ENCODE data around the gene URB1. TPM values are rescaled to one million over a fixed set of nuclear protein-coding genes. Genes with fewer than 3 reads are reported as not detected.

URB1 gene
- polyA plus RNA-seq, 1 donor (not counting 4 experiments of a cell fraction or from before 2014, with no cell fraction given), result 9.0 TPM

DNA sequence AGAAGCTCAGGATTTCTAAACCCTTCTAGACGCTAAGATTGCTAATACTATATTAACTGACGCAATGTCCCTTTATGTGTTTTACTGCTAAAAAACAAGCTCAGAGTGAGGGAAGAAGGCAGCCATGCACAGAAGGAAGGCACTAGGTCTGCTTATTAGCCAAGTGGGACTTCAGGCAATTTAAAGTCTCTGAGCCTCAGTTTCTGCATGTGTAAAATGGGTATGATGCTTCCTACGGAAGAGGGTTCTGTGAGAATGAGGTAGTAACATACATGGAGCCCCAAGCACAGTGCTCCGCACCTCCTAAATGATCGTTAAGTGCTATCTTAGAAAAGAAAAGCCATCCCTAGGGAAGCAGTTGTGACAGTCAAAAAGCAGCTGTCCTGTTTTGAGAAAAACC is 130.9 kb downstream of the URB1 start:
- H3K4me2 ChIP-seq (ENCODE audit: control insufficient read depth, extremely low read depth, insufficient read depth, low read depth, low read length), result no peak overlapping the region
- no peaks in the 10 kb centered on the region for H3K9me3 ChIP-seq (ENCODE audit: control insufficient read depth, low read depth, low read length)
- FAIRE-seq (no peak), DNase-seq (ENCODE audit: low read depth, low spot score) (no peak)
- no peaks in the 10 kb centered on the region for H3K36me3 ChIP-seq (ENCODE audit: control insufficient read depth in 2 of 2, extremely low read depth in 1 of 2, insufficient read depth in 2 of 2, low read length in 2 of 2)
- H3K4me1 ChIP-seq (ENCODE audit: control insufficient read depth, extremely low read depth, insufficient read depth, low read length), result peaks cover 10% of the 10 kb centered on the region
- TF ChIP-seq CTCF (optimal IDR thresholded peaks at IDR 0.05 in 1 of 3, IDR thresholded peaks at IDR 0.05 in 1 of 3, conservative IDR thresholded peaks at IDR 0.05 in 1 of 3; ENCODE audit: extremely low read depth in 1 of 3, insufficient read depth in 2 of 3, low read length in 3 of 3) (no peak), EZH2 (IDR thresholded peaks at IDR 0.05; ENCODE audit: low read length) (no peak)
- H3K9ac ChIP-seq (ENCODE audit: control insufficient read depth, extremely low read depth, insufficient read depth, low read length), result no peak overlapping the region
- no peaks in the 10 kb centered on the region for H3K27me3 ChIP-seq (ENCODE audit: control insufficient read depth, extremely low read depth, insufficient read depth, low read length)
- dilution Hi-C loops (cut with MboI; ENCODE audit: extremely low pct_ligation_motif_present, low sequenced_read_pairs), result no loop called here
- H2AFZ ChIP-seq (ENCODE audit: control insufficient read depth, low read length), result no peak overlapping the region
- H3K27ac ChIP-seq (ENCODE audit: control insufficient read depth, insufficient read depth, low read length), result no peak overlapping the region
- no peak overlapping the region for H3K4me3 ChIP-seq (ENCODE audit: control insufficient read depth in 2 of 3, extremely low read depth in 1 of 3, insufficient read depth in 2 of 3, low read depth in 1 of 3, low read length in 3 of 3)
- no peaks in the 10 kb centered on the region for H3K9me1 ChIP-seq (ENCODE audit: control insufficient read depth, extremely low read depth, insufficient read depth, low read length)
- H4K20me1 ChIP-seq (ENCODE audit: control insufficient read depth, extremely low read depth, insufficient read depth, low read length), result no peaks in the 10 kb centered on the region
- H3K79me2 ChIP-seq (ENCODE audit: control insufficient read depth, insufficient read depth, low read length), result no peaks in the 10 kb centered on the region

Small RNA genes lying within 50 kb of the gene (small RNA-seq; reads per million reads assigned to genes)
- 0.67 to 6.0 (median 1.1) reads per million in 3 experiments for gene SNORA80A (ENCODE audit: insufficient read length in 3 of 3, low read depth in 3 of 3, low replicate concordance in 1 of 3)

Other genes with a start within 250 kb of the URB1 start
- 6.6 to 12.1 TPM (median 11.8 TPM) in 3 replicates for gene MIS18A, start 114.0 kb downstream of the URB1 start, polyA plus RNA-seq
- gene MRAP, start 94.2 kb downstream of the URB1 start, polyA plus RNA-seq, result not detected in 3 replicates
- gene EVA1C, start 19.7 kb upstream of the URB1 start, polyA plus RNA-seq, result 6.1 to 15.3 TPM (median 10.8 TPM) in 3 replicates
- gene TCP10L, start 192.5 kb upstream of the URB1 start, polyA plus RNA-seq, result 0.11 to 0.27 TPM (median 0.25 TPM) in 3 replicates
- gene CFAP298, start 219.4 kb upstream of the URB1 start, polyA plus RNA-seq, result 19.2 to 47.2 TPM (median 37.0 TPM) in 3 replicates

All from keratinocyte (primary cell).